Cardiac muscle cell (in vitro differentiated cells and primary cell): ENCODE data around the gene SRSF5. TPM values are rescaled to one million over a fixed set of nuclear protein-coding genes. Genes with fewer than 3 reads are reported as not detected.
"Not testable (repeated sequence)": the region's sequence is repeated elsewhere in the genome, so short reads cannot be mapped to it uniquely, and the experiment has no call there.

Source experiments
- DNase-seq, 2 donors: peaks; one replicate each; pipeline versions ENCODE4 v3.0.0 to v3.0.0-alpha.2; 2010 to 2017; ENCODE audit warnings: low read depth in 1 of 2, low spot score in 1 of 2
- H3K27ac ChIP-seq: fragments of 200-600 bp; sonication (generic); 2 replicates; pipeline ENCODE4 v1.5.1; 2016
- H3K27me3 ChIP-seq: fragments of 200-600 bp; sonication (generic); 2 replicates; pipeline ENCODE4 v1.6.0; 2016; ENCODE audit warnings: control low read depth
- H3K36me3 ChIP-seq: fragments of 200-600 bp; sonication (generic); 2 replicates; pipeline ENCODE4 v1.5.1; 2016; ENCODE audit warnings: control low read depth
- H3K4me1 ChIP-seq: fragments of 200-600 bp; sonication (generic); 2 replicates; pipeline ENCODE4 v1.8.1; 2017; ENCODE audit warnings: low read depth, mild to moderate bottlenecking, mixed run types
- H3K4me3 ChIP-seq: fragments of 200-600 bp; sonication (generic); 2 replicates; pipeline ENCODE4 v1.5.1; 2016; ENCODE audit warnings: mild to moderate bottlenecking
- H3K9me3 ChIP-seq: fragments of 200-600 bp; sonication (generic); 2 replicates; pipeline ENCODE4 v1.5.1; 2017; ENCODE audit warnings: low read depth, mild to moderate bottlenecking, control low read depth
- CTCF ChIP-seq: IDR thresholded peaks from 2 replicates; pipeline ENCODE4 v1.5.1; 2012; ENCODE audit warnings: low read depth, mild to moderate bottlenecking, low read length
- polyA plus RNA-seq: library from polyadenylated mRNA; unstranded; fragments of >200 nt; fragmentation: Nextera tagmentation; extraction: Ambion mirVana; gene quantifications from 2 replicates; pipeline ENCODE4 v1.2.1, GENCODE V29; 2016
- total RNA-seq: library from RNA; depleted of rRNA; stranded (reverse); fragments of >200 nt; gene quantifications from 2 replicates; pipeline ENCODE4 v1.2.3, GENCODE V29; 2016

SRSF5 gene
- total and polyA plus RNA-seq, 2 experiments from 2014 or later: 566 to 687 TPM

- Histone ChIP-seq H3K27me3 (peaks cover 11% of the 10 kb centered on the region), H3K4me3 (no peak overlapping the region), H3K4me1 (no peaks in the 10 kb centered on the region), H3K36me3 (no peaks in the 10 kb centered on the region), H3K9me3 (no peaks in the 10 kb centered on the region), H3K27ac (no peak overlapping the region)
- no peak for TF ChIP-seq CTCF
- no peak for DNase-seq
Observed at GRCh38 chr14:69811868-69812252, 44.9 kb downstream of the SRSF5 start.

GRCh38 chr14:69812711-69813110 lies 45.8 kb downstream of the SRSF5 start:
- Histone ChIP-seq H3K27ac (no peak overlapping the region), H3K9me3 (no peaks in the 10 kb centered on the region), H3K4me1 (no peaks in the 10 kb centered on the region), H3K27me3 (peaks cover 17% of the 10 kb centered on the region), H3K36me3 (no peaks in the 10 kb centered on the region), H3K4me3 (no peak overlapping the region)
- TF ChIP-seq CTCF: no peak
- peak in 1 of 2 donors; percentile 3 for DNase-seq

- H3K9me3 ChIP-seq, H3K4me3 ChIP-seq, DNase-seq, H3K27ac ChIP-seq, H3K4me1 ChIP-seq, H3K36me3 ChIP-seq: not testable (repeated sequence)
- peaks cover 21% of the 10 kb centered on the region for H3K27me3 ChIP-seq
Observed at GRCh38 chr14:69813346-69813745, 46.4 kb downstream of the SRSF5 start.

GRCh38 chr14:69814397-69814796 lies 47.5 kb downstream of the SRSF5 start:
- TF ChIP-seq CTCF: no peak
- no peak for DNase-seq
- no peaks in the 10 kb centered on the region for H3K36me3 ChIP-seq
- H3K27me3 ChIP-seq: peaks cover 23% of the 10 kb centered on the region
- H3K27ac ChIP-seq: no peak overlapping the region
- no peaks in the 10 kb centered on the region for H3K9me3 ChIP-seq
- H3K4me3 ChIP-seq: no peak overlapping the region
- H3K4me1 ChIP-seq: no peaks in the 10 kb centered on the region

GRCh38 chr14:69815556-69815955 lies 48.6 kb downstream of the SRSF5 start:
- no peak for DNase-seq
- no peak for TF ChIP-seq CTCF

GRCh38 chr14:69816216-69816615 lies 49.3 kb downstream of the SRSF5 start:
- no peaks in the 10 kb centered on the region for H3K9me3 ChIP-seq
- H3K4me1 ChIP-seq: no peaks in the 10 kb centered on the region
- no peak for DNase-seq
- H3K27ac ChIP-seq: no peak overlapping the region
- no peak for TF ChIP-seq CTCF
- H3K27me3 ChIP-seq: peaks cover 23% of the 10 kb centered on the region
- no peak overlapping the region for H3K4me3 ChIP-seq
- H3K36me3 ChIP-seq: no peaks in the 10 kb centered on the region

More at GRCh38 chr14:69815556-69815955, 48.6 kb downstream of the SRSF5 start:
- no peaks in the 10 kb centered on the region for H3K36me3 ChIP-seq
- no peak overlapping the region for H3K27ac ChIP-seq
- H3K9me3 ChIP-seq: no peaks in the 10 kb centered on the region
- no peak overlapping the region for H3K4me3 ChIP-seq
- no peaks in the 10 kb centered on the region for H3K4me1 ChIP-seq
- H3K27me3 ChIP-seq: peaks cover 23% of the 10 kb centered on the region
